SKM-1 (cell line): Measurements from ENCODE around the gene SLC25A34.

ENCODE experiments used
- DNase-seq: peaks from one replicate; lab custom pipeline; 2025; ENCODE audit not compliant: unreplicated experiment; lab: John Stamatoyannopoulos, UW

SLC25A34 gene

GRCh38 chr1:15714406-15715136 is 21.5 kb upstream of the SLC25A34 start:
- DNase-seq = no peak

- no peak for DNase-seq
Measured at GRCh38 chr1:15717418-15718125, 18.5 kb upstream of the SLC25A34 start.

- no peak for DNase-seq
Measured at GRCh38 chr1:15718199-15718601, 17.9 kb upstream of the SLC25A34 start.

GRCh38 chr1:15719381-15720120 is 16.5 kb upstream of the SLC25A34 start:
- no peak for DNase-seq

- no peak for DNase-seq
Measured at GRCh38 chr1:15720861-15721260, 15.2 kb upstream of the SLC25A34 start.

- DNase-seq = no peak
Measured at GRCh38 chr1:15722411-15722810, 13.6 kb upstream of the SLC25A34 start.

DNA sequence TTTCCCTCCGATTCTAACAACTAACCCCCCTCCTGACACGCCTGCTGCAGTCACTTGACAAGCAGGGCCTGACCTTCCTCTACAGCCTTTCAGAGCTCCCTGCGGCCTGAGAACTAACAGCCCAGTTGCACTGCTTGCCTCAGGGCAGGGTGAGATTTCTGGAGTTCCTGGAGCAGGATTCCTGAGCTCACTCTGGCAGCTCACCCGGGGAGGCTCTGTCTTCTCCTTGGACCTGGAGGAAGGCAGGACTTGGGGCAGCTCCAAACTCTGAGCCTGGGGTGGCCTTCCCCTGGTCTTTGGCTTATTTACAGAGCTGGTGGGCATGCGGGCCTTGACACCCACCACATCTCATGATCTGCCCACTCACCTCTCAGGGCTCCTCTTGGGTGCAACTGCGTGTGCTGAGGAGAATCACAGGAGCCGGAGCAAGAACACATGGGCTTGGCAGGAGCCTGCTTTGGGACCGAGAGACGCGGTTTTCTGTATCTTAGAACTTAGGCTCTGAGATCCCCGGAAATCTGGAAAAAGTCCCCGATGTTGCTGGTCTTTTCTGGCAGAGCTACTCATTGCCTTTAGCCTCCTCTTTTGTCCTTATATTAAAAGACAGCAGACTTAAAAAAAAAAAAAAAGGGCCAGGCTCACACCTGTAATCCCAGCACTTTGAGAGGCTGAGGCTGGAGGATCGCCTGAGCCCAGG is 13.1 kb upstream of the SLC25A34 start:
- no peak for DNase-seq

DNA sequence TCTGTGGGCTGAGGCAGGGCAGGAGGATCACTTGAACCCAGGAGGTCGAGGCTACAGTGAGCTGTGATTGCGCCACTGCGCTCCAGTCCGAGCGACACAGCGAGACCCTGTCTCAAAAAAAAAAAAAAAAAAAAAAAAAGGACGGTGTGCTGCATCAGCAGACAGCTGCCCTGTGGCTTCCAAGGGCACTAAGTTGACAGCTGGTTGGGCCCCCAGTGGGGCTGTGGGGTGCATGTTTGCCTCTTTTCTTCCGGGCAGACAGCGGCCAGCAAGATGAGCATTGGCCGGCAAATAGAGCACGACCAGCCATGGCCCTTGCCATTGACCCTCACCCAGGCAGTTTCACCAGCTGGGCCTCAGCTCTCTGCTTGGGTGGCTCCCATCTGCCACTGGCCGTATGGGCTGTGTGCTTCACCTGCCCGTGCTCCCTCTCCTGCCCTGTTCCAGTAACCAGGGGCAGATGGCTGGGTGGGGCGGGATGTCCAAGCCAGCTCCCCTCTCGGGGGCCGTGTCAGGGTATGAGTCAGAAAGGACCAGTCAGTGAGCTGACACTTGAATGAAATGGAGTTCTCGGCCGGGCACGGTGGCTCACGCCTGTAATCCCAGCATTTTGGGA is 12.3 kb upstream of the SLC25A34 start:
- DNase-seq = no peak

DNA sequence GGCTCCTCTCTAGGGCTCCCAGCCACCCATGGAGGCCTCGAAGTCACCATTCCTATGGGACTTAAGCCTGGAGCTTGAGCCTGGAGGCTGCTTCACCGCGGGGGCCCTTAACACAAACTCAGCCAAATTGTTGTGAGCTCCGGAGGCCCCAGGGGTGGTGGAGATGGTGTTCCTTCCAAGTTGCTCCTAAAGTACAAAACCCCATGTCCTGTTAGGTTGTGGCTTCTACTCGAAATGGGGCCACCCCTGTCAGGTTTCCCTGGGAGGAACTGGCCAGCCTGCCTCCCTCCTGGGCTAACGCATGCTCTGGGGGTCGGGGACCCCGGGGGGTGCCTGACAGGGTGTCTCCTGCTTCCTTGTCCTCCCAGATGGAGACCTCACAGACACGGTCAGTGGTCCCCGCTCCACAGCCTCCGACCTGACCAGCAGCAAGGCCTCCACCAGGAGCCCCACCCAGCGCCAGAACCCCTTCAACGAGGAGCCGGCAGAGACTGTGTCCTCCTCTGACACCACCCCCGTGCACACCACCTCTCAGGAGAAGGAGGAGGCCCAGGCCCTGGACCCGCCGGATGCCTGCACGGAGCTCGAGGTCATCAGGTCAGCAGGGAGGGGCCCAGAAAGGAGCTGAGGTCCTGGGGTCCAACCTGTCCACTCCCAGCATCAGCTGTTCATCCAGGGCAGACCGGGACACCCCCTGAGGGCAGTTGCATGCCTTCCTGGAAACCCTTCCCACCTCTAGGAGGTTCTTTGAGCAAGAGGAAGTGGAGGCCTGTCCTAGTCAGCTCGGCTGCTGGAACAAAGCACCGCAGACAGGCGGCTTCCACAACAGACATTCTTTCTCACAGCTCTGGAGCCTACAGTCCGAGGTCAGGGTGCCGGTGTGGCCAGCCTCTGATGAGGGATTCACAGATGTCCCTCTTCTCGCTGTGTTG is 10.8 kb upstream of the SLC25A34 start:
- no peak for DNase-seq

GRCh38 chr1:15726508-15726907 is 9.6 kb upstream of the SLC25A34 start:
- no peak for DNase-seq

DNA sequence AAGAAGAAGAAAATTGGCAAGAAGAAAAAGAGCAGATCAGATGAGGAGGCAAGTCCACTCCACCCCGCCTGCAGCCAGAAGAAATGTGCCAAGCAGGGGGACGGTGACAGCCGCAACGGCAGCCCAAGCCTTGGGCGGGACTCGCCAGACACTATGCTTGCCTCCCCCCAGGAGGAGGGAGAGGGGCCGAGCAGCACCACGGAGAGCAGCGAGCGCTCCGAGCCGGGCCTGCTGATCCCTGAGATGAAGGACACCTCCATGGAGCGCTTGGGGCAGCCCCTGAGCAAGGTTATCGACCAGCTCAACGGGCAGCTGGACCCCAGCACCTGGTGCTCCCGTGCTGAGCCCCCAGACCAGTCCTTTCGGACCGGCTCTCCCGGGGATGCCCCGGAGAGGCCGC is 9.0 kb upstream of the SLC25A34 start:
- DNase-seq = no peak

GRCh38 chr1:15727424-15727823 is 8.6 kb upstream of the SLC25A34 start:
- DNase-seq = no peak

- no peak for DNase-seq
Measured at GRCh38 chr1:15727866-15728534, 8.1 kb upstream of the SLC25A34 start.

DNA sequence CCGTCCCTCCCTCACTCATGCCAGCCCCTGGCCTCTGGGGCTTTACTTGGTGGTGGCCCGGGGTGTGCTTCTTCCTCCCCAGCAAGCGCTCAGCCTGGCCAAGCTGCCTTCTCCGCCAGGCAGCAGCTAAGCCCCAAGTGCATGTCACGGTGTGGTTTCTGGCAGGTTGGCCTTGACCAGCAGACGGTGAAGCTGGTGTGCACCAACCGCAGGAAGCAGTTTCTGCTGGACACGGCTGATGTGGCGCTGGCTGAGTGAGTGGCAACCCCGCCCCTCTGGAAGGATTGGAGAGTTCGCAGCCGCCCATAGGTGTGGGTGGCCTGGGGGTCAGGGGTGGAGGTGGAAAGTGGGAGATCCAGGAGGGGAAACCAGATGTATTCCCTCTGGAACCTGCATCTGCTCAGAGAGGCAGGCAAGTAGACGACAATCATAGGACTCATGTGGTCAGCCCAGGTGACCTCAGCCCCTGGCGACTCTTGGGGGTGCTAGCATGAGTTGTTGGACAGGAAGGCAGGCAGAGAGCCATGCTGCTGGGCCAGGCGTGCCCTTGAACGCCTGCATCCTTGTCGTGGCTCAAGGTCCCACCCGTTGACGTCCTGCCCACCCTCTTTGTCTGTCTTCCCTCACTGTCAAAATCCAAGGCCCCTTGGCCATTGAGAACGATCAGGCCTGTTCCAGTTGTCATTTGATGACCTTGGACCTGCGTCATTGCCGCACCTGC is 7.0 kb upstream of the SLC25A34 start:
- no peak for DNase-seq

GRCh38 chr1:15730423-15730822 is 5.6 kb upstream of the SLC25A34 start:
- no peak for DNase-seq

GRCh38 chr1:15730936-15731335 is 5.1 kb upstream of the SLC25A34 start:
- DNase-seq = no peak

GRCh38 chr1:15731735-15732685 is 4.0 kb upstream of the SLC25A34 start:
- no peak for DNase-seq

DNA sequence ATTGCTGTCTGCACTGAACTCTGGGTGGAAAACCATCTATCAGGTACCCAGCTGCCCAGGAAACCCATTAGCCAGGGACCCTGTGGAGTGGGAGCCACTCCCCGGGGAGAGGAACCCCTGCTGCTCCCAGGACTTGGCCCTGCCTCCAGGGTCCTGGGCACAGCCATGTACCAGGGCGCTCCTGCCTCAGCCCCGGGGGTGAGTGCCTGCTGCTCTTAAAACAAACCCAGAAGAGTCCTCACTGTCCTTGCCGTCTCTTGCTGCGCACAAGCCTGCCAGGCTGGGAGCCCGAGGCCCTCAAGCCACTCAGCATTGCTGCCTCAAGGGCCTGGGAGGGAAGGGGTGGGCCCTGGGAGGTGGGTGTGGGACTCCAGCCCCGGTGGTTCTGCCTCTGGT is 3.4 kb upstream of the SLC25A34 start:
- DNase-seq = no peak
